ENCODE data around the gene ARL16.

Gene ARL16

DNA sequence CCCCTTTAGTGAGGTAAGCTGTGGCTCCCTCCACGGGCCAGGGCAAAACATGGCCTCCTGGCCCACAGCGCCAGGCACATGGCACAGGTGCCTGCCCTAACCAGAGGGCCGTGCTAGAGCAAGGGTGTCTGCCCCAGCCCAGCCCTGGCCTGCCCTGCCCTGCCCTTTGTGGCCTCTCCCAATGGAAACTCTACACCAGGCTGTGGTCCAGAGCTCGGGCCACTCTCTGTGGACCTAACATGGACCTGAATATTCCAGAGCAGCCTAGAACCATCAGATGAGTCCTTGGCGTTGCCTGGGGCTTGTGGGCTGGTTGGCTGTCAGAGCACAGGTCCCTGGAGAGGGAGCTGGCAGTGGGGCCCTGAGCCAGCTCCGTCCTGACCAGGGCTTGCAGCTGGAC, 11.6 kb upstream of the ARL16 start:
- no peak for DNase-seq

DNA sequence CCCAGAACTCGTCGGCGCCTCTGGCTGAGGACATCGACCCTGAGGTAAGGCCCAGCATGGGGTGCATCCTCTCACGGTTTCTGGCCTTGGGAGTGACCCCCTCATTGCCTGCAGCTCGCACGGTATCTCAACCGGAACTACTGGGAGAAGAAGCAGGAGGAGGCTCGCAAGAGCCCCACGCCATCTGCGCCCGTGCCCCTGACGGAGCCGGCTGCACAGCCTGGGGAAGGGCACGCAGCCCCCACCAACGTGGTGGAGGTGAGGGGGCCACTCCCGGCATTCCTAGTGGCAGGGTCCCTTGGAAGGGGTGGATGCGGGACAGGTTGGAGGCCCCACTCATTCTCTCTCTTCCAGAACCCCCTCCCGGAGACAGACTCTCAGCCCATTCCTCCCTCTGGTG, 11.2 kb upstream of the ARL16 start:
- DNase-seq, result no peak

DNA sequence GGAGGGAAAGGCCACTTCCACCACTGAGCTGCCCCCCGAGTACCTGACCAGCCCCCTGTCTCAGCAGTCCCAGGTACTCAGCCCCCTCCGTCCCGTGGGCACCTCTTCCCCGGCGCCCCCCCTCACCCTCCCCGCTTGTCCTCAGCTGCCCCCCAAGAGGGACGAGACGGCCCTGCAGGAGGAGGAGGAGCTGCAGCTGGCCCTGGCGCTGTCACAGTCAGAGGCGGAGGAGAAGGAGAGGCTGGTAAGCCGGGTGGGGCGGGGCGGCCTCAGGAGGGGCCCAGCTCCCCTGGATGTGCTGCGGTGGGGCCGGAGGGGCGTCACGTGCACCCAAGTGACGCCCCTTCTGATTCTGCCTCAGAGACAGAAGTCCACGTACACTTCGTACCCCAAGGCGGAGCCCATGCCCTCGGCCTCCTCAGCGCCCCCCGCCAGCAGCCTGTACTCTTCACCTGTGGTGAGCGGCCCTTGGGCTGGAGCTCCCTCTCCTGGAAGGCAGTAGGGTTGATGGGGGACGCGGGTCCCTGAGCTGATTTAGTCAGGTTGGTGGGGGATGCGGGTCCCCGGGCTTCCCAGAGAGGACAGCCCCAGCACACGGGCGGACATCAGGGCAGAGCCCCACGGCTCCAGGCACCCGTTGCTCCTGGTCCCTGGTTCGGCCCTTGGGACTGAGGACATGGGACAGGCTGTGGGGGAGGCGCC, 10.1 kb upstream of the ARL16 start:
- DNase-seq, result no peak

DNA sequence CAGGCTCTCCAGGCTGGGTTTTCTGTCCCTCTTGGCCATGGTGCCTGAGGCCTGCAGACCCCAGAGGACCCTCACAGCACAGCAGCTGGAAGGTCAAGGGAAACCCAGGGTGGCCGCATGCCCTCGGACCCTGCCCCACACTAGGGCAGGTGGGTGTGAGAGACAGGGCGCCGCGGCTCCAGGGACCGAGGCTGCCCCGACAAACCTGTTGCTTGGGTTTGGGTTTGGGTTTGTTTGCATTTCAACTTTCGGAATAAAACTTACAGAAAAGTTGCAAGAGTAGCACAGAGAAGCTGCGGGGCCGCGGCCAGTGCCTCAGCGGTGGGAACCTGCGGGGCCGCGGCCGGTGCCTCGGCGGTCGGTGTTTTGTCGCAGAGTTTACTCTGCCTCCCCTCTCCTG, 8.0 kb upstream of the ARL16 start:
- DNase-seq, result no peak

DNA sequence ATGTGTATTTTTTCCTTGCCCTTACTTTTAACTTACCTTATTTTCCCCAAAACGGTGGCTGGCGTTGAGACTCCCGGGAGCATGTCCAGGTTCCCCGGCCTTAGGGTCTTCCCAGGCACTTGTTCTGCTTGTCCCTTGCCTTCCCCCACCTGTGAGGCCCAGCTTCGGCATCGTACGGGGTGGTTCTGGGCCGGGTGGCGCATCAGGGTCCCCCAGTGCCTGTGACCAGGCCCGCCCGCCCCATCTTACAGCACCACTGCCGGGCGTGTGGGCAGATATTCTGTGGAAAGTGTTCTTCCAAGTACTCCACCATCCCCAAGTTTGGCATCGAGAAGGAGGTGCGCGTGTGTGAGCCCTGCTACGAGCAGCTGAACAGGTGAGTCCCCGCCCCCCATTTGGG, 7.6 kb upstream of the ARL16 start:
- DNase-seq, result no peak

DNA sequence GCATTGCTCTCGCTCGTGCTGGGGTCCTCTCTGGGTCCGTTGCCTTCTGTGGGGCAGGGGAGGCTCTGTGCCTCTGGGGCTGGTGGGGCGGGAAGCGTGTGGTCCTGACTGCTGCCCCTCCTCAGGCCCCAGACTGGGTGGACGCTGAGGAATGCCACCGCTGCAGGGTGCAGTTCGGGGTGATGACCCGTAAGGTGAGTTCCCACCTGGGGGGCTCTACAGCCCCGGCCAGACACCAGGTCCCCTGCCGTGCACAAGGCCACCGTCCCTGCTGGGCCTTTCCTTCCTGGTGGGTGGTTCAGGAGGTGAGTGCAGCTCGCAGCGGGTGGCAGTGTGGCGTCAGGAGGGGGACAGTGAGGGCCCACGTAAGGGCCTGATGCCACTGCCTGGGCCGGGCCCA, 7.0 kb upstream of the ARL16 start:
- DNase-seq, result no peak

DNA sequence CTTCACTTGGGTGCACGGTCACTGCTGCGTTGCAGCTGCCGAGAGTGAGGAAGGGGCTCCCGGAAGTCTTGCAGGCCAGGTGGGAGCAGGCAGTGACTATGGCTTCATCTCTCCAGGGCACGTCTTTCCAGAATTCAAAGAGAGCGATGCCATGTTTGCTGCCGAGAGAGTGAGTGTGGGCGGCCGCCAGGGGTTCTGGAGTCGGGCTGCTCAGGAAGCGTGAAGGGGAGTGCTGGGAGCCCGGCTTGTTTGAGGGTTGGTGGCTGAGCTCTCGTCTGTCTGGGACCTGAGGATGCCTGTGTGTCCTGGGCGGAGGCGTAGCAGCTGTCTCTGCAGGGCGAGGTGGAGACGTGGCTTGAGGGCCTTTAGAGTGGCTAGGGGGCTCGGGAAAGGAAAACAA, 6.5 kb upstream of the ARL16 start:
- no peak for DNase-seq

DNA sequence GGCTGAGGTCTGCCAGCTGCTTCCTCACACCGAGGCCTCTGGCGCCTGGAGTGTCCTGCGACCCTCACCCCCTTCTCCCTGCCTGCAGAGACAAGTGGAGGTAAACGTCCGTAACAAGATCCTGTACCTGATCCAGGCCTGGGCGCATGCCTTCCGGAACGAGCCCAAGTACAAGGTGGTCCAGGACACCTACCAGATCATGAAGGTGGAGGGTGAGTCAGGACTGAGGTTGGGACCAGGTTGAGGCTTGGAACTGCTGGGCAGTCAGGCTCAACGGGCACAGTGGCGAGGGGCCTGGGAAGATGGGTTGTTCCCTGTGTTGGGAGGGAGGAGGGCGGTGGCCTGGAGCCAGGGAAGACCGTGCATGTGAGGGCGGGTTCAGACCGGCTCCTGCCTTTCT, 5.0 kb upstream of the ARL16 start:
- DNase-seq, result no peak

DNA sequence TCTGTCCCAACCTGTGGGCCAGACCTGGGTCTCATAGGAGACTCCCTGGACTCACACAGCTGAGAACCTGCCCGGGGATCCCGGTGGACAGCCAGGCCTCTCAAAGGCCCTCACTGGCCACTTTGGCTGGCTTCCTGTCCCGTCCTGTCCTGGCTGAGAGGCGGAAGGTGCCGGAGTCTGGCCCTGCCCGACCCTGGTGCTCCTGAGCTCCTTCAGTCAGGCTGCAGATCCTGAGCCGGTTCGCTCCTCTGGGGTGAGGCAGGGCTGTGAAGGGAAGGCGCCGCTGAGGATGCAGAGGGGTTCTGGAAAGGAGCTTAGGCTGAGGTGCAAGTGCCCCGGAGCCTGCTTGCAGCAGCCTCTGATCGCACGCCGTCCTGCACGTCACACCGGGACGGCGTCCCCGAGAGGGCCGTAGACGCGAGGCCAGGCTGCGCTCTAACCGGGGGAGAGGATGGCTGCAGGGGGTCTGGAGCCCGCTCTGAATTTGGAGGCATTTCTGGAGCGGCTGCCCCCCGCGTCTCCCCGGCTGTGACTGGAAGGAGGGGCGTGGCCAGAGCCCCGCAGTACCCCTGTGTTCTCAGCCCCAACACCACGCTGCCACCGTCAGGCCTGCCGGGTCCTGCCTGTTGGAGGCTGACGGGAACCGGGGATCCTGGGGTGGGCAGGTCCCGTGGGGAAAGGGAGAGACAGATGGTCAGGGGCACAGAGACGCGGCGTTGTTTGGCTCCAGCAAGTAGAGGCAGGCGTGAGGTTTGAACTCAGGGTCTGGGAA, 4.4 kb upstream of the ARL16 start:
- DNase-seq, result no peak

DNA sequence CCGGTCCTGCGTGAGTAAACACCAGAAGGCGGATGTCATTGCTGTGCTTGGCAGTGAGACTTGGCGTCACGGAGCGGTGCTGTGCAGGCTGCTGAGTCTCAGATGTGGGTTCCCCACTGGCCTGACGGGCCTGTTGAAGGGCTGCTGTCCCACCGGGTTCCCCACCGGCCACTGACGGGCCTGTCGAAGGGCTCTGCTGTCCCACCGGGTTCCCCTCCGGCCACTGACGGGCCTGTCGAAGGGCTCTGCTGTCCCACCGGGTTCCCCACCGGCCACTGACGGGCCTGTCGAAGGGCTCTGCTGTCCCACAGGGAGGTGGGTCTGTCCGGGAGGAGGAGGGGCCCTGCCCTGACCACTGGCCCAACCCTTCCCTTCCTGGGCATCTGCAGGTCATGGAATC, 3.0 kb upstream of the ARL16 start:
- DNase-seq, result no peak

DNA sequence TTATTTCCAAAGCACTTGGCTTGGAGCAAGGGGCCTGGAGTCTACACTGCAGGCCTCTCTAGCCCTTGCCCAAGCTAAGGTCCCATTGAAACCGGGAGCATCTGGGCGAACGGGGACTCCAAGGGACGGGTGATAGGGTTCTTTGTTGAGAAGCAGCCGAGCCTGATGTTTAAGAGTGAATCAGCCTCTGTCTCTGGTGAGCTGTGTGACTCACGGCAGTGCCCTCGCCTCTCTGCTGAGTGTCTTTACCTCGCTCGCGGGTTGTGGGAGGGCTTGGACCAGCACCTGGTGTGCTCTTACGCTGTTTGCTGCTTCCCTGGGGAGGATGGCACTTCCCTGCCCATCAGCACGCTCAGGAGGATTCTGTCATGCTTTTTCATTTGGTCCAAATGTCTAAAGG, 1.5 kb upstream of the ARL16 start:
- DNase-seq, result no peak

DNA sequence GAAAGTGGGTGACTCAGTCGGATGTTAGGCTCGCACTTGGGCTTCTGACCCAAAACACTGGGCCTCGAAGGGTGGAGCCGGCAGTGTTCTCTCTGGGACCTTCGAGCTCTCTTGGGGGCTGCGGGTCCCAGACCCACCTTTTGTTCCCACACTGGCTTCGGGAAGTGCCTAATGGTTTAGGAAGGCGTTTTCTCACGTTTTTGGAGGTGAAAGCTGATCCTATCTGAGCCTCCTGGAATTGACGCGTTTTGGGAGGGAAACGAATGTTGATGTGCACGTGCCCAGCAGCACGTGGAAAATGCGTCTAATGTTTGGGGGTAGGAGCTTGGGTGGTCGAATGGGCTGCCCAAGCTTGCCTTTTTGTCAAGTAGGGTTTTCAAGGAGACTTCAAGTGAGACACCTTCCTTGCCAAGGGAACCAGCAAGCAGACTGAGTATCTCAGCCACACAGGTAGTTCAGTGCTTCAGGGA, 880 bp upstream of the ARL16 start:
- no peak for DNase-seq

DNA sequence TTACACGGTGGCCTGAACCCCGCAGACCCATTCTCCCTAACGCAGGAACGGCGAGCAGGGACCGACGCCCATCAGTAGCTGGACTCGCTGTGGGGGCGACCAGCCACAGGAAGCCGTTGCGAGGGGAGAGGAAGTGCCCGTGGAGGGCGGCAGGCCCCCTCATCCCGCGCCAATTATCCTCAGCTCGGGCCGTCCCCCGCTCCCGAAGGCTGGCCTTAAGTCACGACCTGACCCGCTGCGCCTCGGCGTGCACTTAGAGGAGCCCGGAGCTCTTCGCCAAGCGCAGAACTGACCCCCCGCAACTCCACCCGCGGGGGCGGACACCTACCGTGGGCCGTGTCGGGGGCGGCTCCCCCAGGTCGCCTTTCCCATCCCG, 401 bp downstream of the ARL16 start:
- DNase-seq, result no peak

DNA sequence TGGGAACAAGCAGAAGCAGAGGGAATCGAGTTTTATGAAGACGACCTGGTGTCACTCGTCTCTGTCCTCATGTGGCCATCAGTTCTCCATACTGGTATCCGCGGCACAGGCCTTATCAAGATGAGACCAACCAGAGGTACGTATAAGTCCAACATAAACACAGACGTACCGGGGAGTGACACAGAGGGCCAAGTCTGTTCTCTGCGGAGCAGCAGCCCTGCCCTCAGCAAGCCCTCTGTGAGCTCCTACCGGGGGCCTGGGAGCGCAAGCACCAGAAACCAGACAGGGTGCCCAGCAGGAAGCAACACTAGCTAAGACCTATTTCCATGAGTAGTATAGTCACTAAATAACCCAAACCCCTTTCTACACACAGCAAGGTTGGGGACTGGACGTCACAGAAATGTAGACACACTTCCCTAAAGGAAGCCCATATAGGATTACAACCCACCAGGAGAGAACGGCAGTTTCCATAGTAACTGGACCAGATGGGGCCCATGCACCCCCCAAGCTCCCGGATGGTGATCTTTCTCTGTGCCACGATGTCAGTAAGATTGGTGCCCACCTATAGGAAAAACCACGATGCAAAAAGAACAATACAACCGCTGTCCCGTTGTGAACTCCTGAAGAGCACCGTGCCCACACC, 911 bp downstream of the ARL16 start:
- DNase-seq, result no peak

DNA sequence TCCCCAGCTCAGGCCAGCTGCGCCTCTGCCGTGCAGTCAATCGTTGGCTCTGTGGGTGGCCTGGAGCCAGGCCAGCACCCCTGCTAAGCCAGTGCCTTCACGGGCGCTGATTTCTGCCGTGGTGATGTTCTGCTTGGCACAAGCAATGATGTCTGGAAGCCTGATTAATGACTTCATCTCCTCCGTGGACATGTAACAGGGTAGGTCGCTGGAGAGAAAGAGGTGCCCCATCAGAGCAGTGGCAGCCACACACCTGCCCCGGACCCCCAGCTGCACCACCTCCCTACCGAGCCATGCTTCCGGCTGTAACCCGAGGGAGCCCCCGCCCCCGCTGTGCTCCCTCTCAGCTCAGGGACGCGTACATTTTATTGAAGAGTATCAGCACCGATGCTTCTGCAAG, 1.9 kb downstream of the ARL16 start:
- DNase-seq, result no peak

DNA sequence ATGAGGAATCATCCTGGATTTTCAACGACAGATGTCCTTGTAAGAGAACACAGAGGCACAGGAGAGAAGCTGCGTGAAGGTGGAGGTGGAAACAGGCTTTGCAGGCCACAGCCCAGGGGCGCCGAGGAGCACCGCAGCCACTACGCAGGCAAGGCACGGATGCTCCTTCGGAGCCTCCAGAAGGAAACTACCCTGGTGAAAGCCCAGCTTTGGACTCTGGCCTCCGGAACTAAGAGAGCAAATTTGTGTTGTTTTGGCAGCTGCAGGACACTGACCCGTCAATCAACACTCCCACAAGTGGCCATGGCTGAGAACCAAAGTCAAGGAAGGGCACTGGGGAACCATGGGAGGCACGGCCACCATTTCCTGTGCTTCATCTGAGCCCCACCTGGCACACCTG, 3.4 kb downstream of the ARL16 start:
- DNase-seq, result no peak

DNA sequence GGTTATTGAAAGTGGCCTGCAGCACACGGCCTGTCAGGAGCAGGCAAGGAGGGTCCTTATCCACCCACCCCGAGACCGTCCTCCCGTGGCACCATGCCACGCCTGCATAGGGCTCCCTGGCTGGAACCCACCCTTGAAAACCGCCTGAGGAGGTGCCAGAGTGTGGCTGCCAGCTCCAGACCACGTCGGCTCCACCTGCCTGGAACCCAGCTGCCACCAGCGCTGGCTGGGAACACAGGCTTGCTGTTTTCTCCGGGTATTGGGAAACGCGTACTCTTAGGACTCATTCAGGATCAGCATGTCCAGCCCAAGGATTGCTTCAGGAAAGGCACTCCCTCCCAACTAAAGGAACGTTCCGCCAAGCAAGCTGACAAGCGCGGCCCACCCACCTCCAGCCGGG, 6.7 kb downstream of the ARL16 start:
- no peak for DNase-seq

DNA sequence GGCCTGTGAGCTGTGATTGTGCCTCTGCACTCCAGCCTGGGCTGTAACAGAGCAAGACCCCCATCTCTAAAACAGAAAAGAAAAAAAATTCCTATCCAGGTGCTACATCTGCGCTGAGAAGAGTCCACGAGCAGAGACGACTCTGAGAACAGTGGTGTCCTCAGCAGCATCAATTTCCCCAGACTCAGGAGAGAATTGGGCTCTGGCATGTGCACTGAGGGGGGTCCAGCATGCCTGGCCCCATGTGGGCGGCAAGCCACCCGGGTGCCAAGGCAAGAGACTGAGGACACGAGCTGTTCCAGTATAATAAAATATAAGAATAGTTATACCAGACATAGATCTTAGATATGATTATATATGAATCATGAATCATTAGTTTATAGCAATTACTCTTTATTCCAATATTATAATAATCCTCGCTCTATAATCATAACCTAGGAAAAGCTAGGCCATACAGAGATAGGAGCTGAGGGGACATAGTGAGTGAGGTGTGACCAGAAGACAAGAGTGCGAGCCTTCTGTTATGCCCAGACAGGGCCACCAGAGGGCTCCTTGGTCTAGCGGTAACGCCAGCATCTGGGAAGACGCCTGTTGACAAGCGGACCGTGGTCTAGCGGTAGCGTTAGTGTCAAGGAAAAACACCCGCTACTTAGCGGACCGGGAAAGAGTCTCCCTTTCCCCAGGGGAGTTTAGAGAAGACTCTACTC, 7.9 kb downstream of the ARL16 start:
- DNase-seq, result peak in 1 of 4 experiments; percentile 16

DNA sequence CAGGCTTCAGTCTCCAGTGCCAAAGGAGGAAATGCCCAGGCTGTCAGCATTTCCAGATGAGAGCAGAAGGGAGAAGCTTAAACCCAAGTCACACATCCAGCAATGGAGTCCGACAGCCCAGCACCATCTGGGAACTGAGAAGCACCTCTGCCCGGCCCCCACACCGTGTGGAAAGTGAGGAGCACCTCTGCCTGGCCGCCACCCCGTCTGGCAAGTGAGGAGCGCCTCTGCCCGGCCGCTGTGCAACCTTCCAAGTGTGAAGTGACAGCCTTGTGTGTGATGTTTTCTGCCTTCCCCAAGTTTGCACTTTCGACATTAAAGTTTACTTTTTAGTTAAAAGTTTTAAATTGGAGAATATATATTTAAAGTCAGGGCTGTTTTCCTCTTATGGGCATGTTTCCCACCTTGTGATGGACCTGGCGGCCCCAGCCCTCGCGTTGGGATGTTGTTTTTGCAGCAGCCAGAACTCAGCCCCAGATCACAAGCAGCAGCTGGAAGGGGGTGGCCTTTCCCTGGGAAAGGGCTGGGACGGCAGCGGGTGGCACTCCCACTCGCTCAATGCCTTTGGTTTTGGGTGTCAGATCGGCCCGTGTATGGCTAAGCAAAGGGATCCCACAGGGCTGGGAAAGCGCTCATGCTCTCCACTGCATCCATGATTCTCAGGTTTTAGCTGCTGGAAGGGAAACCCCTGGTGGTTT, 9.9 kb downstream of the ARL16 start:
- no peak for DNase-seq

DNA sequence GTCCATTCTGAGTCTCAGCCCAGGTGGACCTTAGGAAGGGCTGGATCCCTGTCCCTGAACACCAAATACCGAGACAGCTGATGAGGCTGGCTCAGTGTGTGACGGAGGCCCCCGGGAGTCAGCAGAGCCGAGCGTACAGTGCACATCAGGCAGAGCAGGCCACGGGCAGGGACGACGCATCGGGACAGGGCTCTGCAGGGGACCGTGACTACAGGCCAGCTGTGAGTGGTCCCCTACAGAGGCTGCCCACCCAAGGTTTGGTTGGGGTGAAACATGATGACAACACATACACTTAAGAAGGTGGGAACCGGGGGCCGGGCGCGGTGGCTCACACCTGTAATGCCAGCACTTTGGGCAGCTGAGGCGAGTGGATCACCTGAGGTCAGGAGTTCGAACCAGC, 10.6 kb downstream of the ARL16 start:
- no peak for DNase-seq

DNA sequence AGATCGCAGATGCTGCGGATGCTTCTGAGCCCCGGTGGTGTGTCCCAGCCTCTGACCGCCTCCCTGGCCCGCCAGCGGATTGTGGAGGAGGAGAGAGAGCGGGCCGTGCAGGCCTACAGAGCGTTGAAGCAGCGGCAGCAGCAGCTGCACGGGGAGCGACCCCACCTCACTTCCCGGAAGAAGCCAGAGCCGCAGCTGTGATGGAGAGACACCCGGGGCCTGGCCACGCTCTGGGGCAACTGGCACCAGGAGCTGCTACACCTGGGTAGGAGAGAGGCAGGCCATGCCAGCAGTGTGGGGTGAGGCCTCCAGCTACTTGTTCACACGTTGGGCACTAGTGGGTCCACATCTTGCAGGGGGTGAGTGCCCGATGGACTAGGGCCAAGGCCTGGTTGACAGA, 11.1 kb downstream of the ARL16 start:
- no peak for DNase-seq

DNA sequence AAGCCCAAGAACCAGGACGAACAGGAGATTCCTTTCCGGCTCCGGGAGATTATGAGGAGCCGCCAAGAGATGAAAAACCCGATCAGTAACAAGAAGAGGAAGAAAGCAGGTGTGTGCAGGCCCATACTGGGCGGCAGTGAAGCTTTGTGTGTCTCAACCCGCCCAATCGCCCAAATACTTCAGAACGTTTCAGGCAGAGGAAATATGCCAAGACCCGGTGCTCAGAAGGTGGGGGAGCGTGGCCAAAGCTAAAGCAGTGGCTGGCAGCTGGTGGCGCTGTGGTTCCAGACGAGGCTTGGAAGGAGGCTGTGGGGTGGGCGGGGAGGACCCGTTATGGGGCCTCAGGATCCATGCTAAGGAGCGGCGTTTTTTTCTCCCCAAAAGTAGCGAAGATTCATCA, 15.8 kb downstream of the ARL16 start:
- no peak for DNase-seq
